K562 (cell line): ENCODE data around the gene ZNF330. TPM values are rescaled to one million over a fixed set of nuclear protein-coding genes. Genes with fewer than 3 reads are reported as not detected.

Experiments
- ATAC-seq: fragments of 200-7000 bp; cut with Tn5 transposase; 3 replicates; pipeline ENCODE4 v1.9.1; 2020; ENCODE audit warnings: moderate library complexity
- BruUV-seq: library from RNA; stranded (reverse); fragments of 400-500 nt; replicated peaks from 2 replicates; lab custom pipeline; 2021; lab: Mats Ljungman, UMichigan
- CTCF ChIA-PET: fragments of 300-600 bp; formaldehyde crosslinking; extraction: SDS; loops from one replicate; lab custom pipeline; 2021; ENCODE audit warnings: low intra/inter-chr PET ratio; lab: Yijun Ruan, JAX
- POLR2A ChIA-PET: fragments of 300-600, 350-650 bp; sonication (Branson Sonifier 250); formaldehyde crosslinking; extraction: SDS; loops from one replicate; lab custom pipeline; 2021; ENCODE audit warnings: antibody characterized with exemption, inconsistent platforms; lab: Yijun Ruan, JAX
- DNase-seq, 4 experiments: peaks; one replicate each; pipeline versions ENCODE4 v3.0.0 to v3.0.0-alpha.2; 2011 to 2018; ENCODE audit warnings: low spot score in 3 of 4, mixed read lengths in 3 of 4; ENCODE audit errors: extremely low read depth in 1 of 4
- FAIRE-seq: peaks from 2 replicates; lab custom pipeline; 2011; peaks lifted over from hg19 to GRCh38; lab: Jason Lieb, UNC
- H2AFZ ChIP-seq: 2 replicates; pipeline ENCODE4 v1.6.0; 2011; ENCODE audit warnings: low read depth, low read length, control low read depth, inconsistent platforms
- H3K27ac ChIP-seq: fragments of 200-600 bp; 3 replicates; pipeline ENCODE4 v1.8.0; 2011; ENCODE audit warnings: low read depth, mild to moderate bottlenecking, control low read depth, inconsistent platforms, low read length, moderate library complexity, mixed read lengths; ENCODE audit errors: extremely low read depth
- H3K27me3 ChIP-seq, 2 experiments: fragments of 300-600 bp in 1 of 2; 2 replicates in 1 of 2; 3 replicates in 1 of 2; pipeline versions ENCODE4 v1.6.0 to v1.8.0; 2011; ENCODE audit warnings: inconsistent platforms in 2 of 2, low read length in 2 of 2, mild to moderate bottlenecking in 1 of 2, mixed read lengths in 1 of 2, moderate library complexity in 1 of 2; ENCODE audit not compliant: control insufficient read depth in 2 of 2, insufficient read depth in 2 of 2
- H3K36me3 ChIP-seq: fragments of 300-600 bp; 3 replicates; pipeline ENCODE4 v1.8.0; 2011; ENCODE audit warnings: mild to moderate bottlenecking, low read length, inconsistent platforms; ENCODE audit not compliant: control insufficient read depth, insufficient read depth
- H3K4me1 ChIP-seq, 2 experiments: fragments of 200-600 bp in 1 of 2; replicated peaks in 1 of 2; 2 replicates in 1 of 2; 3 replicates in 1 of 2; pipeline versions ENCODE4 v1.5.1 to v1.8.0; 2011; ENCODE audit warnings: inconsistent platforms in 2 of 2, low read length in 2 of 2, mild to moderate bottlenecking in 1 of 2, mixed read lengths in 1 of 2, moderate library complexity in 1 of 2; ENCODE audit not compliant: control insufficient read depth in 2 of 2, insufficient read depth in 2 of 2
- H3K4me2 ChIP-seq: 2 replicates; pipeline ENCODE4 v1.6.1; 2011; ENCODE audit warnings: low read length, control low read depth, inconsistent platforms, mixed read lengths; ENCODE audit not compliant: insufficient read depth
- H3K4me3 ChIP-seq: fragments of 200-600 bp; sonication (generic), shearing (Covaris generic); 2 replicates; pipeline ENCODE4 v1.5.1; 2016; ENCODE audit warnings: control low read depth, inconsistent platforms
- H3K79me2 ChIP-seq: fragments of 200-600 bp; 3 replicates; pipeline ENCODE4 v1.8.0; 2011; ENCODE audit warnings: low read length, inconsistent platforms; ENCODE audit not compliant: control insufficient read depth, insufficient read depth
- H3K9ac ChIP-seq, 2 experiments: 2 replicates each; pipeline versions ENCODE4 v1.6.0 to v1.6.1; 2011; ENCODE audit warnings: low read depth in 2 of 2, low read length in 2 of 2, control low read depth in 1 of 2, inconsistent platforms in 1 of 2, mild to moderate bottlenecking in 1 of 2, mixed read lengths in 1 of 2; ENCODE audit not compliant: insufficient read depth in 1 of 2
- H3K9me1 ChIP-seq: one replicate; pipeline ENCODE4 v1.6.0; 2011; ENCODE audit warnings: inconsistent platforms, mild to moderate bottlenecking, low read length, moderate library complexity; ENCODE audit not compliant: control insufficient read depth, insufficient read depth
- H3K9me3 ChIP-seq: replicated peaks from 2 replicates; pipeline ENCODE4 v1.5.1; 2011; ENCODE audit warnings: low read depth, low read length, inconsistent platforms; ENCODE audit not compliant: control insufficient read depth, insufficient read depth
- H4K20me1 ChIP-seq: replicated peaks from 2 replicates; pipeline ENCODE4 v1.6.1; 2011; ENCODE audit warnings: low read length, inconsistent platforms, mixed read lengths; ENCODE audit not compliant: control insufficient read depth, insufficient read depth
- CBFA2T3 ChIP-seq: fragments of 450-650 bp; IDR thresholded peaks from 2 replicates; pipeline ENCODE4 v1.6.1; 2017
- CEBPZ ChIP-seq: fragments of 150-350 bp; IDR thresholded peaks from 2 replicates; pipeline ENCODE4 v1.6.1; 2014; ENCODE audit warnings: low read depth, mild to moderate bottlenecking, low read length, borderline replicate concordance
- HNRNPLL ChIP-seq: fragments of 200-400 bp; formaldehyde crosslinking; IDR thresholded peaks from 2 replicates; pipeline ENCODE4 v1.6.1; 2017; ENCODE audit warnings: low read length, low read depth, mild to moderate bottlenecking; ENCODE audit not compliant: poor library complexity, severe bottlenecking
- MAFK ChIP-seq: IDR thresholded peaks from 2 replicates; pipeline ENCODE4 v1.6.1; 2011; ENCODE audit warnings: low read length, improper control_type of control experiment
- MXD1 ChIP-seq: fragments of 250-450 bp; sonication (Bioruptor Pico); IDR thresholded peaks from 2 replicates; pipeline ENCODE4 v1.8.0; 2021; ENCODE audit warnings: borderline replicate concordance, mild to moderate bottlenecking, moderate library complexity; ENCODE audit not compliant: poor library complexity, severe bottlenecking
- POLR2B ChIP-seq: fragments of 450-650 bp; IDR thresholded peaks from 2 replicates; pipeline ENCODE4 v1.6.1; 2018; ENCODE audit warnings: low read depth; ENCODE audit not compliant: partially characterized antibody
- RBM14 ChIP-seq: fragments of 200-400 bp; formaldehyde crosslinking; IDR thresholded peaks from 2 replicates; pipeline ENCODE4 v1.6.1; 2018; ENCODE audit warnings: low read depth, mild to moderate bottlenecking, low read length, moderate library complexity, borderline replicate concordance; ENCODE audit not compliant: insufficient read depth
- SRF ChIP-seq, 2 experiments: fragments of 250-450, 450-650 bp in 1 of 2; sonication (Bioruptor Pico) in 1 of 2; sonication (generic) in 1 of 2; formaldehyde crosslinking; IDR thresholded peaks; 2 replicates each; pipeline versions ENCODE4 v1.5.0 to v1.5.1; 2020 to 2022; ENCODE audit warnings: mild to moderate bottlenecking in 1 of 2, missing genetic modification reagents in 1 of 2
- WGBS: fragments of 100-300 bp; shearing (Covaris generic); methylation state at CpG from one replicate; pipeline ENCODE4 v1.1.6; 2016; ENCODE audit warnings: low coverage, mixed read lengths; ENCODE audit not compliant: insufficient coverage; ENCODE audit errors: missing lambda C conversion rate; 5-methylcytosine and 5-hydroxymethylcytosine counted together
- in situ Hi-C: fragments of 300-500 bp; cut with MboI; formaldehyde crosslinking; loops from 4 replicates; pipeline ENCODE4 v1.15.0; 2018; ENCODE audit warnings: inconsistent platforms, mixed read lengths
- intact Hi-C: fragments of 100-400 bp; cut with micrococcal nuclease; formaldehyde crosslinking; loops from 2 replicates; pipeline ENCODE4 v1.14.2; 2022
- polyA plus RNA-seq, 8 experiments: library from polyadenylated mRNA; depleted of rRNA in 4 of 8; stranded (reverse) in 5 of 8; unstranded in 3 of 8; fragments of >200 nt; fragmentation: Nextera tagmentation in 2 of 8; fragmentation: Illumina TruSeq in 1 of 8; extraction: Ambion mirVana in 2 of 8; extraction: Trizol in 1 of 8; gene quantifications; 2 replicates each; pipeline versions ENCODE4 v1.2.1 to v1.2.3, GENCODE V29; 2011 to 2014; ENCODE audit warnings: inconsistent platforms in 1 of 8, missing spikeins in 1 of 8
- total RNA-seq, 7 experiments: library from RNA; depleted of rRNA in 6 of 7; stranded (reverse); fragments of >200 nt in 6 of 7; fragmentation: Illumina TruSeq in 2 of 7; extraction: Trizol in 2 of 7; gene quantifications; 2 replicates each; pipeline versions ENCODE4 v1.2.1 to v1.2.3, GENCODE V29; 2011 to 2021; ENCODE audit warnings: low replicate concordance in 1 of 7

The ZNF330 gene
- total and polyA plus RNA-seq, 9 of the 15 experiments (the other 6 are each of a cell fraction or from before 2014, with no cell fraction given): 70.0 to 115 (median 92.0) TPM

- BruUV-seq: no TSS peak
- Histone ChIP-seq H3K9ac (no peak overlapping the region), H3K4me3 (no peak overlapping the region), H3K9me3 (no peaks in the 10 kb centered on the region), H3K27ac (no peak overlapping the region), H3K27me3 (no peaks in the 10 kb centered on the region), H3K4me2 (no peak overlapping the region), H3K4me1 (no peaks in the 10 kb centered on the region)
- 0% methylated on average over 1 of the region's 1 CpG for WGBS
- ATAC-seq: no peak
- DNase-seq: no peak
- CTCF ChIA-PET: no interaction called here
- TF ChIP-seq HNRNPLL: no peak
- TF ChIP-seq CBFA2T3: peak; percentile 37; the same call in 1 of the 2 replicates
- no peak for TF ChIP-seq MAFK
- TF ChIP-seq, all 486 proteins: peak for 1
- Histone ChIP-seq H3K9me1 (no peaks in the 10 kb centered on the region), H3K36me3 (no peaks in the 10 kb centered on the region), H2AFZ (no peak overlapping the region), H4K20me1 (no peaks in the 10 kb centered on the region), H3K79me2 (no peaks in the 10 kb centered on the region)
- intact Hi-C loops (no loop called here), in situ Hi-C loops (no loop called here)
- POLR2A ChIA-PET: no interaction called here
- FAIRE-seq: no peak
Measured at GRCh38 chr4:141275834-141276233, 55.1 kb downstream of the ZNF330 start.

GRCh38 chr4:141283152-141283551 is 62.5 kb downstream of the ZNF330 start:
- DNase-seq: no peak
- no TSS peak for BruUV-seq
- Histone ChIP-seq H4K20me1 (no peaks in the 10 kb centered on the region), H3K4me2 (no peak overlapping the region), H3K4me3 (no peak overlapping the region), H2AFZ (0 out of 2 replicates have a peak overlapping the region, but pooled peaks have one; percentile 1), H3K9me1 (no peaks in the 10 kb centered on the region), H3K4me1 (no peaks in the 10 kb centered on the region), H3K9me3 (no peaks in the 10 kb centered on the region), H3K9ac (no peak overlapping the region), H3K36me3 (no peaks in the 10 kb centered on the region), H3K79me2 (no peaks in the 10 kb centered on the region), H3K27ac (no peak overlapping the region), H3K27me3 (no peaks in the 10 kb centered on the region)
- FAIRE-seq: no peak
- CTCF ChIA-PET: no interaction called here
- peak; percentile 51 for ATAC-seq
- in situ Hi-C loops (no loop called here), intact Hi-C loops (no loop called here)
- WGBS: 3% methylated on average over 2 of the region's 2 CpGs
- POLR2A ChIA-PET: no interaction called here
- TF ChIP-seq RBM14 (no peak), POLR2B (no peak), MXD1 (CRISPR knock-in tag) (no peak), SRF (CRISPR knock-in tag; IDR thresholded peaks at IDR 0.05) (no peak), CEBPZ (no peak)
